Measurements from ENCODE around the gene NR4A3.

DNA sequence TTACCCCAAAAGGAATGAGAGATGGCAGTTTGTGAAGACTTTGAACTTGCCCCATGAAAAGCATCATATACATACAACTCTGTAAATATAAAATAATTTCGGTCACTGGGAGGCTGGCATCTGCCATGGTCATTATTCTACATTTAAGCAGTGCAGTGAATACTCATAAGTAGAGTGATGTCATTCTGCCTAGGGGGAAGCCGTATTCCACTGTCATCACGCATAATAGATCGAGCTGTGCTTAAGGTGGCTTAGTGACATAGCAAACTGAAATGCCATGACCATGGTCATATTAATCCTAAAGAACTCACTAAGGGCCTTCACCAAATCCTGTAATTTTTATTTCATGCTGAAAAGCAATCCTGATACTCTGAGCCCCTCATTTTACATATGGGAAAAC lies 42.4 kb upstream of the NR4A3 start:
- TF ChIP-seq, protein P1, sequence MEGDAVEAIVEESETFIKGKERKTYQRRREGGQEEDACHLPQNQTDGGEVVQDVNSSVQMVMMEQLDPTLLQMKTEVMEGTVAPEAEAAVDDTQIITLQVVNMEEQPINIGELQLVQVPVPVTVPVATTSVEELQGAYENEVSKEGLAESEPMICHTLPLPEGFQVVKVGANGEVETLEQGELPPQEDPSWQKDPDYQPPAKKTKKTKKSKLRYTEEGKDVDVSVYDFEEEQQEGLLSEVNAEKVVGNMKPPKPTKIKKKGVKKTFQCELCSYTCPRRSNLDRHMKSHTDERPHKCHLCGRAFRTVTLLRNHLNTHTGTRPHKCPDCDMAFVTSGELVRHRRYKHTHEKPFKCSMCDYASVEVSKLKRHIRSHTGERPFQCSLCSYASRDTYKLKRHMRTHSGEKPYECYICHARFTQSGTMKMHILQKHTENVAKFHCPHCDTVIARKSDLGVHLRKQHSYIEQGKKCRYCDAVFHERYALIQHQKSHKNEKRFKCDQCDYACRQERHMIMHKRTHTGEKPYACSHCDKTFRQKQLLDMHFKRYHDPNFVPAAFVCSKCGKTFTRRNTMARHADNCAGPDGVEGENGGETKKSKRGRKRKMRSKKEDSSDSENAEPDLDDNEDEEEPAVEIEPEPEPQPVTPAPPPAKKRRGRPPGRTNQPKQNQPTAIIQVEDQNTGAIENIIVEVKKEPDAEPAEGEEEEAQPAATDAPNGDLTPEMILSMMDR (IDR thresholded peaks at IDR 0.05; ENCODE audit: low read length) = no peak
- TF ChIP-seq EZH2 (optimal IDR thresholded peaks at IDR 0.05; ENCODE audit: low read depth, low read length) = no peak
- TF ChIP-seq EZH2phosphoT487 (IDR thresholded peaks at IDR 0.05; ENCODE audit: low read length) = no peak
